GM15510 (cell line): Measurements from ENCODE around the gene SLC38A2.
A peak's percentile ranks its signal among the peaks of the same experiment; 100 is the strongest.

Experiments used
- POLR2A ChIP-seq: IDR thresholded peaks from 3 replicates; pipeline ENCODE4 v1.6.1; 2011; ENCODE audit warnings: borderline replicate concordance; ENCODE audit not compliant: insufficient read length; ENCODE audit errors: extremely low read depth

Gene SLC38A2

GRCh38 chr12:46372544-46373300 lies at the start of gene SLC38A2:
Gene SLC38A2 (minus strand): TSS chr12:46372773. CDS start chr12:46371293, 1,480 bp downstream.
- TF ChIP-seq POLR2A, result peak; percentile 100

- no peak for TF ChIP-seq POLR2A
These were observed 47.1 kb upstream of the SLC38A2 start for GRCh38 chr12:46419675-46420074.

- TF ChIP-seq POLR2A, result no peak
These were observed 43.0 kb upstream of the SLC38A2 start for GRCh38 chr12:46415552-46415951.

GRCh38 chr12:46414591-46415268 lies 42.2 kb upstream of the SLC38A2 start:
- TF ChIP-seq POLR2A, result no peak

GRCh38 chr12:46413368-46413767 lies 40.8 kb upstream of the SLC38A2 start:
- TF ChIP-seq POLR2A, result no peak

- no peak for TF ChIP-seq POLR2A
These were observed 40.3 kb upstream of the SLC38A2 start for GRCh38 chr12:46412857-46413256.

GRCh38 chr12:46410495-46410894 lies 37.9 kb upstream of the SLC38A2 start:
- no peak for TF ChIP-seq POLR2A

GRCh38 chr12:46409974-46410373 lies 37.4 kb upstream of the SLC38A2 start:
- TF ChIP-seq POLR2A, result no peak

GRCh38 chr12:46409342-46409741 lies 36.8 kb upstream of the SLC38A2 start:
- no peak for TF ChIP-seq POLR2A

GRCh38 chr12:46408441-46408840 lies 35.9 kb upstream of the SLC38A2 start:
- no peak for TF ChIP-seq POLR2A

GRCh38 chr12:46407361-46407760 lies 34.8 kb upstream of the SLC38A2 start:
- no peak for TF ChIP-seq POLR2A

- no peak for TF ChIP-seq POLR2A
These were observed 33.9 kb upstream of the SLC38A2 start for GRCh38 chr12:46406352-46407027.

GRCh38 chr12:46404733-46405132 lies 32.2 kb upstream of the SLC38A2 start:
- TF ChIP-seq POLR2A, result no peak

GRCh38 chr12:46404225-46404631 lies 31.7 kb upstream of the SLC38A2 start:
- TF ChIP-seq POLR2A, result no peak

GRCh38 chr12:46403719-46404070 lies 31.1 kb upstream of the SLC38A2 start:
- no peak for TF ChIP-seq POLR2A
